Measurements from ENCODE around the gene PAPSS1. TPM values are rescaled to one million over a fixed set of nuclear protein-coding genes. Genes with fewer than 3 reads are reported as not detected.
"Not testable (repeated sequence)": the region's sequence is repeated elsewhere in the genome, so short reads cannot be mapped to it uniquely, and the experiment has no call there.

PAPSS1 gene
- total and polyA plus RNA-seq, 10 of the 15 experiments (the other 5 are each of a cell fraction or from before 2014, with no cell fraction given), result 22.6 to 73.0 (median 30.6) TPM

DNA sequence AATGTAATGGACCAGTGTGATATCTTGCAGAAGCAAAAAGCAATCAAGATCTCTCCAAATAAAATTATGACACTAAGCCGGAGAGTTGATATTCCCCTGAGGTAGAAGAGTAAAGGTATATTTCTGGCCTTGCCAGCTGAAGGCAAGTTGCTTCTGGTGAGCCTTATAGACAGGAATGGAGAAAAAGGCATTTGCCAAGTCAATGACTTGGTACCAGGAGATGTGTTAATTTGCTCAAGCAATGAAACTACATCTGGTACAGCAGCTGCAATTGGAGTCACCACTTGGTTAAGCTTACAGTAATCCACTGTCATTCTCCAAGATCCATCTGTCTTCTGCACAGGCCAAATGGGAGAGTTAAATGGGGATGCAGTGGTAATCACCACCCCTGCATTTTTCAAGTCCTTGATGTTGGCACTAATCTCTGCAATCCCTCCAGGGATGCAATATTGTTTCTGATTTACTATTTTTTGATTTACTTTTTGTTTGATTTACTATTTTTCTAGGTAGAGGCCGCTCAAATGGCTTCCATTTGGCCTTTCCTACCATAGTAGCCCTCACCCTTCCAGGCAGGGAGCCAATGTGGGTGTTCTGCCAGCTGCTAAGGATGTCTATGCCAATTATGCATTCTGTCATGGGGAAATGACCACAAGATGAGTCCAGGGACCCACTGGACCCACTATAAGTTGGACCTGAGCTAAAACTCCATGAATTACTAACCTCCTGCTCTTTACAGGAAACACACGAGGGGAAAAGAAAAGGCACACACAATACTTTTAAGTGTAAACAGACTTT, 6.3 kb upstream of the PAPSS1 start:
- H3K27ac ChIP-seq (ENCODE audit: control insufficient read depth, insufficient read depth); DNase-seq (ENCODE audit: low read depth, low spot score); H3K79me2 ChIP-seq (ENCODE audit: control insufficient read depth, insufficient read depth, low read length); H3K9ac ChIP-seq (ENCODE audit: control insufficient read depth, insufficient read depth, low read length); RAD21 ChIA-PET (ENCODE audit: unreplicated experiment); H3K36me3 ChIP-seq (ENCODE audit: control insufficient read depth in 2 of 2, insufficient read depth in 2 of 2, low read length in 1 of 2); H3K27me3 ChIP-seq (replicated peaks in 1 of 2; ENCODE audit: control insufficient read depth in 2 of 2, insufficient read depth in 2 of 2, low read length in 1 of 2); H3K4me2 ChIP-seq (ENCODE audit: control insufficient read depth, insufficient read depth); H3K9me3 ChIP-seq (replicated peaks; ENCODE audit: control insufficient read depth, insufficient read depth, low read length); H2AFZ ChIP-seq (ENCODE audit: control insufficient read depth, low read depth, low read length); POLR2A ChIA-PET; H3K4me3 ChIP-seq; CTCF ChIA-PET; FAIRE-seq; BruUV-seq (replicated peaks); H4K20me1 ChIP-seq (ENCODE audit: control insufficient read depth, insufficient read depth); intact Hi-C loops (cut with micrococcal nuclease; ENCODE audit: unreplicated experiment); ATAC-seq; H3K4me1 ChIP-seq (ENCODE audit: control insufficient read depth, insufficient read depth, low read length): not testable (repeated sequence)
- in situ Hi-C loops (cut with MboI), result loop anchor here (25.0 kb wide), 1 partner anchor 689 kb away; the partner anchor contains the start of gene DKK2
- SMC1A ChIA-PET (ENCODE audit: uncharacterized antibody, unreplicated experiment), result interaction anchor here (1.0 kb wide), 1 partner anchor 71 kb away, joined by 3 read pairs; no protein-coding TSS in a partner anchor
- 30% methylated on average over 3 of the region's 3 CpGs for WGBS (ENCODE audit: insufficient coverage, insufficient replicate concordance, low lambda C conversion rate, missing lambda C conversion rate)

- Histone ChIP-seq H3K4me2 (ENCODE audit: control insufficient read depth, insufficient read depth) (no peak overlapping the region), H3K9ac (ENCODE audit: control insufficient read depth, insufficient read depth, low read length) (no peak overlapping the region), H4K20me1 (ENCODE audit: control insufficient read depth, insufficient read depth) (no peaks in the 10 kb centered on the region), H3K4me1 (ENCODE audit: control insufficient read depth, insufficient read depth, low read length) (no peaks in the 10 kb centered on the region), H2AFZ (ENCODE audit: control insufficient read depth, low read depth, low read length) (no peak overlapping the region), H3K27ac (ENCODE audit: control insufficient read depth, insufficient read depth) (no peak overlapping the region), H3K36me3 (ENCODE audit: control insufficient read depth in 2 of 2, insufficient read depth in 2 of 2, low read length in 1 of 2) (no peaks in the 10 kb centered on the region), H3K79me2 (ENCODE audit: control insufficient read depth, insufficient read depth, low read length) (no peaks in the 10 kb centered on the region), H3K4me3 (no peak overlapping the region), H3K9me3 (replicated peaks; ENCODE audit: control insufficient read depth, insufficient read depth, low read length) (no peaks in the 10 kb centered on the region), H3K27me3 (replicated peaks in 1 of 2; ENCODE audit: control insufficient read depth in 2 of 2, insufficient read depth in 2 of 2, low read length in 1 of 2) (no peaks in the 10 kb centered on the region)
- ATAC-seq, result no peak
- TF ChIP-seq CHD4 (IDR thresholded peaks at IDR 0.05) (no peak), POLR2AphosphoS5 (IDR thresholded peaks at IDR 0.05; ENCODE audit: low read length) (no peak), KDM1A (IDR thresholded peaks at IDR 0.05; ENCODE audit: borderline replicate concordance) (no peak), NFYA (IDR thresholded peaks at IDR 0.05; ENCODE audit: borderline replicate concordance, low read depth, low read length) (no peak), TBL1XR1 (IDR thresholded peaks at IDR 0.05; ENCODE audit: low read depth, low read length) (no peak), ELK1 (IDR thresholded peaks at IDR 0.05; ENCODE audit: low read depth, low read length) (no peak), BCL11A (IDR thresholded peaks at IDR 0.05; ENCODE audit: low read depth, low read length) (no peak)
- TF ChIP-seq, protein P1, sequence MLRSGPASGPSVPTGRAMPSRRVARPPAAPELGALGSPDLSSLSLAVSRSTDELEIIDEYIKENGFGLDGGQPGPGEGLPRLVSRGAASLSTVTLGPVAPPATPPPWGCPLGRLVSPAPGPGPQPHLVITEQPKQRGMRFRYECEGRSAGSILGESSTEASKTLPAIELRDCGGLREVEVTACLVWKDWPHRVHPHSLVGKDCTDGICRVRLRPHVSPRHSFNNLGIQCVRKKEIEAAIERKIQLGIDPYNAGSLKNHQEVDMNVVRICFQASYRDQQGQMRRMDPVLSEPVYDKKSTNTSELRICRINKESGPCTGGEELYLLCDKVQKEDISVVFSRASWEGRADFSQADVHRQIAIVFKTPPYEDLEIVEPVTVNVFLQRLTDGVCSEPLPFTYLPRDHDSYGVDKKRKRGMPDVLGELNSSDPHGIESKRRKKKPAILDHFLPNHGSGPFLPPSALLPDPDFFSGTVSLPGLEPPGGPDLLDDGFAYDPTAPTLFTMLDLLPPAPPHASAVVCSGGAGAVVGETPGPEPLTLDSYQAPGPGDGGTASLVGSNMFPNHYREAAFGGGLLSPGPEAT (IDR thresholded peaks at IDR 0.05; ENCODE audit: low read depth), result no peak
- FAIRE-seq, result no peak
- intact Hi-C loops (cut with micrococcal nuclease; ENCODE audit: unreplicated experiment) (no loop called here), in situ Hi-C loops (cut with MboI) (loop anchor here (25.0 kb wide), 1 partner anchor 688 kb away; the partner anchor contains the start of gene DKK2)
- RAD21 ChIA-PET (ENCODE audit: unreplicated experiment), result no interaction called here
- DNase-seq (ENCODE audit: low read depth, low spot score), result no peak
- CTCF ChIA-PET, result no interaction called here
- no TSS peak for BruUV-seq (replicated peaks)
- POLR2A ChIA-PET, result no interaction called here
- 61% methylated on average over 3 of the region's 3 CpGs for WGBS (ENCODE audit: insufficient coverage, insufficient replicate concordance, low lambda C conversion rate, missing lambda C conversion rate)
- SMC1A ChIA-PET (ENCODE audit: uncharacterized antibody, unreplicated experiment), result no interaction called here
Observed at GRCh38 chr4:107725281-107725859, 5.3 kb upstream of the PAPSS1 start.
